ENCODE measurements around the gene ZNF200. TPM values are rescaled to one million over a fixed set of nuclear protein-coding genes. Genes with fewer than 3 reads are reported as not detected.
"Not testable (repeated sequence)": the region's sequence is repeated elsewhere in the genome, so short reads cannot be mapped to it uniquely, and the experiment has no call there.

Gene ZNF200
- total RNA-seq, 6 experiments from 2014 or later: 1.9 to 4.8 (median 3.5) TPM

- Histone ChIP-seq H3K4me1 (peaks cover 0 to 7% (median under 1%) of the 10 kb centered on the region in 4 donors), H3K4me3 (peak overlapping the region in 2 of 3 donors; percentile 14 to 20), H3K36me3 (no peaks in the 10 kb centered on the region), H3K9me3 (no peaks in the 10 kb centered on the region), H3K27ac (no peak overlapping the region), H3K27me3 (peaks cover 0 to 28% of the 10 kb centered on the region in 2 donors)
- DNase-seq (no peak), ATAC-seq (no peak)
- intact Hi-C loops (cut with DNase I): no loop called here
- no peak for TF ChIP-seq POLR2A (IDR thresholded peaks at IDR 0.05)
- TF ChIP-seq CTCF (IDR thresholded peaks at IDR 0.05): no peak
- WGBS (ENCODE audit: insufficient coverage, low coverage, low lambda C conversion rate, missing lambda C conversion rate): 4% methylated on average over 21 of the region's 42 CpGs
Observed at GRCh38 chr16:3183445-3184139, 51.4 kb downstream of the ZNF200 start.

GRCh38 chr16:3182608-3183444 is 52.1 kb downstream of the ZNF200 start:
- TF ChIP-seq CTCF (IDR thresholded peaks at IDR 0.05): peak; percentile 9 to 35 (median 28)
- no peak for TF ChIP-seq POLR2A (IDR thresholded peaks at IDR 0.05)
- peaks cover 0 to 7% (median under 1%) of the 10 kb centered on the region in 4 donors for H3K4me1 ChIP-seq
- intact Hi-C loops (cut with DNase I): no loop called here
- H3K4me3 ChIP-seq: peak overlapping the region in 2 of 3 donors; percentile 14 to 20
- ATAC-seq: peak; percentile 48 to 80 (median 62)
- peak in 1 of 3 donors; percentile 51 for DNase-seq
- H3K27ac ChIP-seq: no peak overlapping the region
- no peaks in the 10 kb centered on the region for H3K36me3 ChIP-seq
- H3K27me3 ChIP-seq: peaks cover 0 to 26% of the 10 kb centered on the region in 2 donors
- H3K9me3 ChIP-seq: no peaks in the 10 kb centered on the region
- 5% methylated on average over 13 of the region's 72 CpGs for WGBS (ENCODE audit: insufficient coverage, low coverage, low lambda C conversion rate, missing lambda C conversion rate)

- WGBS (ENCODE audit: insufficient coverage, low coverage, low lambda C conversion rate, missing lambda C conversion rate): 23% methylated on average over 7 of the region's 8 CpGs
- H3K27me3 ChIP-seq: peaks cover 0 to 26% of the 10 kb centered on the region in 2 donors
- H3K4me3 ChIP-seq; intact Hi-C loops (cut with DNase I); H3K27ac ChIP-seq; H3K9me3 ChIP-seq; ATAC-seq; H3K36me3 ChIP-seq; H3K4me1 ChIP-seq; DNase-seq: not testable (repeated sequence)
Observed at GRCh38 chr16:3182293-3182607, 52.7 kb downstream of the ZNF200 start.

GRCh38 chr16:3180445-3180878 is 54.5 kb downstream of the ZNF200 start:
- ATAC-seq: no peak
- Histone ChIP-seq H3K4me3 (no peak overlapping the region), H3K36me3 (no peaks in the 10 kb centered on the region), H3K27me3 (peaks cover 0 to 31% of the 10 kb centered on the region in 2 donors), H3K27ac (no peak overlapping the region), H3K9me3 (no peaks in the 10 kb centered on the region), H3K4me1 (peaks cover 0 to 7% (median under 1%) of the 10 kb centered on the region in 4 donors)
- TF ChIP-seq POLR2A (IDR thresholded peaks at IDR 0.05) (no peak), CTCF (IDR thresholded peaks at IDR 0.05) (no peak)
- WGBS (ENCODE audit: insufficient coverage, low coverage, low lambda C conversion rate, missing lambda C conversion rate): 57% methylated on average over 20 of the region's 21 CpGs
- no peak for DNase-seq
- intact Hi-C loops (cut with DNase I): no loop called here

GRCh38 chr16:3179651-3180050 is 55.3 kb downstream of the ZNF200 start:
- H3K4me3 ChIP-seq: no peak overlapping the region
- peaks cover 0 to 7% (median under 1%) of the 10 kb centered on the region in 4 donors for H3K4me1 ChIP-seq
- 43% methylated on average over 3 of the region's 8 CpGs for WGBS (ENCODE audit: insufficient coverage, low coverage, low lambda C conversion rate, missing lambda C conversion rate)
- H3K9me3 ChIP-seq: no peaks in the 10 kb centered on the region
- TF ChIP-seq POLR2A (IDR thresholded peaks at IDR 0.05) (no peak), CTCF (IDR thresholded peaks at IDR 0.05) (no peak)
- DNase-seq: no peak
- no peaks in the 10 kb centered on the region for H3K36me3 ChIP-seq
- no peak for ATAC-seq
- intact Hi-C loops (cut with DNase I): no loop called here
- H3K27me3 ChIP-seq: peaks cover 0 to 38% of the 10 kb centered on the region in 2 donors
- no peak overlapping the region for H3K27ac ChIP-seq

Measured in right lobe of liver (tissue), 6 donors.